Measurements from ENCODE around the gene PEX14.

- no peak for TF ChIP-seq CTCF (IDR thresholded peaks at IDR 0.05)
- TF ChIP-seq POLR2A (IDR thresholded peaks at IDR 0.05) = no peak
- TF ChIP-seq POLR2AphosphoS5 (IDR thresholded peaks at IDR 0.05; ENCODE audit: insufficient read depth in 1 of 2, low read depth in 1 of 2) = no peak
These were observed 3.1 kb upstream of the PEX14 start for GRCh38 chr1:10471411-10472219.
